Smooth muscle cell (in vitro differentiated cells): ENCODE measurements around the gene ADM5. TPM values are rescaled to one million over a fixed set of nuclear protein-coding genes. Genes with fewer than 3 reads are reported as not detected.

Experiments used
- DNase-seq: peaks from one replicate; lab custom pipeline; 2025; ENCODE audit not compliant: unreplicated experiment; lab: John Stamatoyannopoulos, UW
- H2AFZ ChIP-seq: fragments of 200-600 bp; sonication (generic); 2 replicates; pipeline ENCODE4 v1.6.0; 2016; ENCODE audit warnings: antibody characterized with exemption, low read depth, mild to moderate bottlenecking
- H3F3A ChIP-seq: fragments of 200-600 bp; sonication (generic); 2 replicates; pipeline ENCODE4 v1.6.0; 2017; ENCODE audit warnings: antibody characterized with exemption, low read depth
- H3K27ac ChIP-seq: fragments of 200-600 bp; sonication (generic); 2 replicates; pipeline ENCODE4 v1.5.1; 2016; ENCODE audit warnings: low read depth, mild to moderate bottlenecking
- H3K27me3 ChIP-seq: fragments of 200-600 bp; sonication (generic); 2 replicates; pipeline ENCODE4 v1.6.1; 2016; ENCODE audit warnings: low read depth, mild to moderate bottlenecking
- H3K36me3 ChIP-seq: fragments of 200-600 bp; sonication (generic); 2 replicates; pipeline ENCODE4 v1.5.1; 2016; ENCODE audit warnings: low read depth
- H3K4me1 ChIP-seq: fragments of 200-600 bp; sonication (generic); 2 replicates; pipeline ENCODE4 v1.5.1; 2016; ENCODE audit warnings: low read depth
- H3K4me2 ChIP-seq: fragments of 200-600 bp; sonication (generic); 2 replicates; pipeline ENCODE4 v1.6.0; 2016; ENCODE audit warnings: mild to moderate bottlenecking
- H3K4me3 ChIP-seq: fragments of 200-600 bp; sonication (generic); 2 replicates; pipeline ENCODE4 v1.5.1; 2016; ENCODE audit warnings: mild to moderate bottlenecking
- H3K79me2 ChIP-seq: fragments of 200-600 bp; sonication (generic); 2 replicates; pipeline ENCODE4 v1.6.0; 2016; ENCODE audit warnings: low read depth, mild to moderate bottlenecking
- H3K9ac ChIP-seq: fragments of 200-600 bp; sonication (generic); 2 replicates; pipeline ENCODE4 v1.6.0; 2016; ENCODE audit warnings: low read depth
- H3K9me3 ChIP-seq: fragments of 200-600 bp; sonication (generic); replicated peaks from 2 replicates; pipeline ENCODE4 v1.5.1; 2016; ENCODE audit warnings: low read depth
- H4K20me1 ChIP-seq: fragments of 200-600 bp; sonication (generic); 2 replicates; pipeline ENCODE4 v1.6.0; 2016; ENCODE audit warnings: low read depth
- CTCF ChIP-seq: fragments of 200-600 bp; sonication (generic); IDR thresholded peaks from 2 replicates; pipeline ENCODE4 v1.5.1; 2017; ENCODE audit warnings: borderline replicate concordance, mild to moderate bottlenecking, antibody characterized with exemption; ENCODE audit not compliant: insufficient read depth, poor library complexity, severe bottlenecking
- WGBS: methylation state at CpG from one replicate; pipeline ENCODE4 v1.1.7; 2016; ENCODE audit warnings: low lambda C conversion rate; 5-methylcytosine and 5-hydroxymethylcytosine counted together
- polyA plus RNA-seq: library from polyadenylated mRNA; unstranded; fragments of >200 nt; fragmentation: Nextera tagmentation; extraction: Ambion mirVana; gene quantifications from 2 replicates; pipeline ENCODE4 v1.2.1, GENCODE V29; 2016
- total RNA-seq: library from RNA; depleted of rRNA; stranded (reverse); fragments of >200 nt; gene quantifications from 2 replicates; pipeline ENCODE4 v1.2.3, GENCODE V29; 2014

The ADM5 gene
- total and polyA plus RNA-seq, 2 experiments from 2014 or later = 1.7 to 3.6 TPM

GRCh38 chr19:49690656-49691242 lies 1.4 kb downstream of the ADM5 start, which contains the start of gene CPT1C:
Gene CPT1C (plus strand): TSS chr19:49691116. CDS start chr19:49692253, 1,137 bp downstream.
- no peak within 1 kb of the TSS for H3K27ac ChIP-seq

GRCh38 chr19:49691243-49692146 lies 2.1 kb downstream of the ADM5 start:
- no peaks in the 10 kb centered on the region for H3K4me1 ChIP-seq
- peak overlapping the region; percentile 45 for H2AFZ ChIP-seq
- H3K36me3 ChIP-seq = no peaks in the 10 kb centered on the region
- no peaks in the 10 kb centered on the region for H3K79me2 ChIP-seq
- TF ChIP-seq CTCF = no peak
- H3F3A ChIP-seq = no peaks in the 10 kb centered on the region
- H3K9ac ChIP-seq = no peak overlapping the region
- 11% methylated on average over 39 of the region's 39 CpGs for WGBS
- H3K9me3 ChIP-seq = no peaks in the 10 kb centered on the region
- no peak overlapping the region for H3K27ac ChIP-seq
- peak overlapping the region; percentile 92 for H3K4me2 ChIP-seq
- peaks cover 13% of the 10 kb centered on the region for H4K20me1 ChIP-seq
- no peaks in the 10 kb centered on the region for H3K27me3 ChIP-seq
- peak overlapping the region; percentile 55 for H3K4me3 ChIP-seq
- peak; percentile 29 for DNase-seq

More at GRCh38 chr19:49690656-49691242, 1.4 kb downstream of the ADM5 start, which contains the start of gene CPT1C:
- Histone ChIP-seq H3K27me3 (no peaks in the 10 kb centered on the region), H3K79me2 (no peaks in the 10 kb centered on the region), H3F3A (no peaks in the 10 kb centered on the region), H3K4me3 (peak within 1 kb of the TSS; percentile 55), H3K4me1 (no peaks in the 10 kb centered on the region), H3K9me3 (no peaks in the 10 kb centered on the region), H3K36me3 (no peaks in the 10 kb centered on the region), H3K4me2 (peak within 1 kb of the TSS; percentile 92), H3K9ac (peak within 1 kb of the TSS; percentile 10), H2AFZ (peak within 1 kb of the TSS; percentile 52), H4K20me1 (peaks cover 13% of the 10 kb centered on the region)
- no peak for TF ChIP-seq CTCF
- WGBS = 1% methylated on average over 38 of the region's 38 CpGs
- peak; percentile 29 for DNase-seq

GRCh38 chr19:49692147-49692506 lies 2.7 kb downstream of the ADM5 start:
- Histone ChIP-seq H3F3A (no peaks in the 10 kb centered on the region), H4K20me1 (peaks cover 9% of the 10 kb centered on the region), H3K4me1 (no peaks in the 10 kb centered on the region), H3K27me3 (no peaks in the 10 kb centered on the region), H3K4me2 (no peak overlapping the region), H3K9ac (no peak overlapping the region), H3K36me3 (no peaks in the 10 kb centered on the region), H3K4me3 (no peak overlapping the region), H3K79me2 (no peaks in the 10 kb centered on the region), H2AFZ (no peak overlapping the region), H3K9me3 (no peaks in the 10 kb centered on the region), H3K27ac (no peak overlapping the region)
- no peak for DNase-seq
- no peak for TF ChIP-seq CTCF
- WGBS = 89% methylated on average over 13 of the region's 16 CpGs
